Measurements from ENCODE around the gene SV2B. TPM values are rescaled to one million over a fixed set of nuclear protein-coding genes. Genes with fewer than 3 reads are reported as not detected.

SV2B gene
- total RNA-seq, 4 donors from 2014 or later, result 0.27 to 10.3 (median 2.2) TPM

GRCh38 chr15:91182101-91182500, 82.0 kb downstream of the SV2B start:
- WGBS, 2 donors (ENCODE audit: low coverage in 1 of 2), result 78 to 82% methylated on average over 3 of the region's 3 CpGs
- H3K27me3 ChIP-seq, result peaks cover 12% of the 10 kb centered on the region
- H3K27ac ChIP-seq, result no peak overlapping the region
- DNase-seq, result no peak
- in situ Hi-C loops (cut with MboI; ENCODE audit: low pct_ligation_motif_present in 1 of 4, low pct_unique_long_range_greater_than_20kb in 1 of 4, low sequenced_read_pairs in 3 of 4) (no loop called here), intact Hi-C loops (cut with DNase I; ENCODE audit: low total_unique reads) (no loop called here)
- TF ChIP-seq POLR2AphosphoS5 (IDR thresholded peaks at IDR 0.05) (no peak), EP300 (IDR thresholded peaks at IDR 0.05; ENCODE audit: low read depth) (no peak), CTCF (IDR thresholded peaks at IDR 0.05) (no peak), POLR2A (IDR thresholded peaks at IDR 0.05) (no peak)
- no peaks in the 10 kb centered on the region for H3K9me3 ChIP-seq
- no peak overlapping the region for H3K4me3 ChIP-seq
- H3K36me3 ChIP-seq, result no peaks in the 10 kb centered on the region
- no peaks in the 10 kb centered on the region for H3K4me1 ChIP-seq

- WGBS, 2 donors (ENCODE audit: low coverage in 1 of 2), result 26 to 31% methylated on average over 6 of the region's 6 CpGs
- no peak for DNase-seq
- in situ Hi-C loops (cut with MboI; ENCODE audit: low pct_ligation_motif_present in 1 of 4, low pct_unique_long_range_greater_than_20kb in 1 of 4, low sequenced_read_pairs in 3 of 4), result no loop called here
- Histone ChIP-seq H3K36me3 (no peaks in the 10 kb centered on the region), H3K27ac (no peak overlapping the region), H3K4me1 (no peaks in the 10 kb centered on the region), H3K4me3 (no peak overlapping the region), H3K9me3 (no peaks in the 10 kb centered on the region), H3K27me3 (peaks cover 12% of the 10 kb centered on the region)
- TF ChIP-seq POLR2A (IDR thresholded peaks at IDR 0.05), result no peak
- intact Hi-C loops (cut with DNase I; ENCODE audit: low total_unique reads), result no loop called here
Measured at GRCh38 chr15:91183596-91183995, 83.5 kb downstream of the SV2B start.

GRCh38 chr15:91184441-91184840, 84.4 kb downstream of the SV2B start:
- no peaks in the 10 kb centered on the region for H3K36me3 ChIP-seq
- no peak overlapping the region for H3K27ac ChIP-seq
- no peak overlapping the region for H3K4me3 ChIP-seq
- H3K4me1 ChIP-seq, result no peaks in the 10 kb centered on the region
- H3K9me3 ChIP-seq, result no peaks in the 10 kb centered on the region
- intact Hi-C loops (cut with DNase I; ENCODE audit: low total_unique reads) (no loop called here), in situ Hi-C loops (cut with MboI; ENCODE audit: low pct_ligation_motif_present in 1 of 4, low pct_unique_long_range_greater_than_20kb in 1 of 4, low sequenced_read_pairs in 3 of 4) (no loop called here)
- TF ChIP-seq EP300 (IDR thresholded peaks at IDR 0.05; ENCODE audit: low read depth), result no peak
- WGBS, 2 donors (ENCODE audit: low coverage in 1 of 2), result 78 to 79% methylated on average over 2 of the region's 2 CpGs
- H3K27me3 ChIP-seq, result peaks cover 12% of the 10 kb centered on the region
- DNase-seq, result no peak

- in situ Hi-C loops (cut with MboI; ENCODE audit: low pct_ligation_motif_present in 1 of 4, low pct_unique_long_range_greater_than_20kb in 1 of 4, low sequenced_read_pairs in 3 of 4) (no loop called here), intact Hi-C loops (cut with DNase I; ENCODE audit: low total_unique reads) (no loop called here)
- H3K9me3 ChIP-seq, result no peaks in the 10 kb centered on the region
- no peaks in the 10 kb centered on the region for H3K36me3 ChIP-seq
- no peaks in the 10 kb centered on the region for H3K4me1 ChIP-seq
- 36 to 55% methylated on average over 6 of the region's 6 CpGs for WGBS, 2 donors (ENCODE audit: low coverage in 1 of 2)
- no peak for DNase-seq
- TF ChIP-seq POLR2AphosphoS5 (IDR thresholded peaks at IDR 0.05) (no peak), CTCF (IDR thresholded peaks at IDR 0.05) (no peak), POLR2A (IDR thresholded peaks at IDR 0.05) (no peak), EP300 (IDR thresholded peaks at IDR 0.05; ENCODE audit: low read depth) (no peak)
- H3K27me3 ChIP-seq, result peaks cover 12% of the 10 kb centered on the region
- no peak overlapping the region for H3K27ac ChIP-seq
- H3K4me3 ChIP-seq, result no peak overlapping the region
Measured at GRCh38 chr15:91186904-91187656, 87.0 kb downstream of the SV2B start.

GRCh38 chr15:91192285-91192684, 92.2 kb downstream of the SV2B start:
- in situ Hi-C loops (cut with MboI; ENCODE audit: low pct_ligation_motif_present in 1 of 4, low pct_unique_long_range_greater_than_20kb in 1 of 4, low sequenced_read_pairs in 3 of 4) (no loop called here), intact Hi-C loops (cut with DNase I; ENCODE audit: low total_unique reads) (no loop called here)
- H3K9me3 ChIP-seq, result no peaks in the 10 kb centered on the region
- no peak overlapping the region for H3K27ac ChIP-seq
- TF ChIP-seq CTCF (IDR thresholded peaks at IDR 0.05) (no peak), POLR2AphosphoS5 (IDR thresholded peaks at IDR 0.05) (no peak), POLR2A (IDR thresholded peaks at IDR 0.05) (no peak), EP300 (IDR thresholded peaks at IDR 0.05; ENCODE audit: low read depth) (no peak)
- no peak for DNase-seq
- WGBS, 2 donors (ENCODE audit: low coverage in 1 of 2), result 77 to 91% methylated on average over 1 of the region's 1 CpG
- no peaks in the 10 kb centered on the region for H3K36me3 ChIP-seq
- H3K27me3 ChIP-seq, result peaks cover 4% of the 10 kb centered on the region
- H3K4me1 ChIP-seq, result no peaks in the 10 kb centered on the region
- H3K4me3 ChIP-seq, result no peak overlapping the region

Measured in transverse colon (tissue), 4 donors.